GM23248 (cell line): ENCODE results near the gene EVI5L.

ENCODE experiments used
- EZH2 ChIP-seq: fragments of 200-600 bp; sonication (generic); IDR thresholded peaks from 2 replicates; pipeline ENCODE4 v1.6.1; 2018; ENCODE audit warnings: antibody characterized with exemption, mild to moderate bottlenecking; ENCODE audit not compliant: insufficient read depth, poor library complexity, severe bottlenecking
- EZH2phosphoT487 ChIP-seq: fragments of 200-600 bp; sonication (generic); IDR thresholded peaks from 2 replicates; pipeline ENCODE4 v1.6.1; 2018; ENCODE audit warnings: antibody characterized with exemption, moderate library complexity, mild to moderate bottlenecking, low read depth; ENCODE audit not compliant: insufficient read depth

DNA sequence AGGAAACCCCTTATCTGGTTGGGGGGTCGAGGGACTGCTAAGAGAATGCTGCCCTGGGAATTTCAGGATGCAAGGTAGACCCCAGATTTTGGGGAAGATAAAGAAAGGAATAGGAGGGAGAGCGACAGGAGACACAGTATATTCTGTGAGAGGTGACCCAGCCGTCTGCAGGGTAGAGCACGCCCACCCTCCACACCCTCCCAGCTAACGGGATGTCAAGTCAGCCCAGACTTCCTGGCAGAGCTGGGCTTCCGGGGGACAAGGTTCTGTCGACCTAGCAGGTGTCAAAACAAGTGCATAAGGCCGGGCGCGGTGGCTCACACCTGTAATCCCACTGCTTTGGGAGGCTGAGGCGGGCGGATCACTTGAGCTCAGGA, 44.9 kb downstream of the EVI5L start:
- TF ChIP-seq EZH2: no peak
- TF ChIP-seq EZH2phosphoT487: no peak
